T follicular helper cell (primary cell): ENCODE data around the gene PYCR2.
"Not testable (repeated sequence)": the region's sequence is repeated elsewhere in the genome, so short reads cannot be mapped to it uniquely, and the experiment has no call there.

Experiments
- DNase-seq: peaks from one replicate; pipeline ENCODE4 v3.0.0-alpha.2; 2020; ENCODE audit warnings: low read depth
- total RNA-seq, 2 experiments: gene quantifications; one replicate each; lab custom pipeline; 2026; lab: John Stamatoyannopoulos, UW

Gene PYCR2
- total RNA-seq, result 45.9 to 73.1 reads per million in 2 experiments

- peak; percentile 93 for DNase-seq
These were observed at the start of gene PYCR2 for GRCh38 chr1:225923692-225924555. Gene PYCR2 (minus strand): TSS chr1:225924250. CDS start chr1:225924110, 140 bp downstream.

GRCh38 chr1:225973158-225973557 is 49.1 kb upstream of the PYCR2 start:
- DNase-seq, result no peak

- no peak for DNase-seq
These were observed 48.5 kb upstream of the PYCR2 start for GRCh38 chr1:225972344-225973152.

GRCh38 chr1:225970592-225971157 is 46.6 kb upstream of the PYCR2 start:
- not testable (repeated sequence) for DNase-seq

- not testable (repeated sequence) for DNase-seq
These were observed 45.7 kb upstream of the PYCR2 start for GRCh38 chr1:225969751-225970150.

- DNase-seq, result no peak
These were observed 41.2 kb upstream of the PYCR2 start for GRCh38 chr1:225965231-225965630.

GRCh38 chr1:225963735-225964530 is 39.9 kb upstream of the PYCR2 start:
- no peak for DNase-seq

GRCh38 chr1:225962440-225962975 is 38.5 kb upstream of the PYCR2 start:
- DNase-seq, result peak; percentile 31

- DNase-seq, result no peak
These were observed 37.8 kb upstream of the PYCR2 start for GRCh38 chr1:225961659-225962439.

GRCh38 chr1:225958041-225958440 is 34.0 kb upstream of the PYCR2 start:
- no peak for DNase-seq

GRCh38 chr1:225954753-225955152 is 30.7 kb upstream of the PYCR2 start:
- DNase-seq, result no peak

- no peak for DNase-seq
These were observed 29.3 kb upstream of the PYCR2 start for GRCh38 chr1:225953315-225953714.

GRCh38 chr1:225950905-225951497 is 27.0 kb upstream of the PYCR2 start:
- no peak for DNase-seq

GRCh38 chr1:225949041-225949440 is 25.0 kb upstream of the PYCR2 start:
- no peak for DNase-seq

GRCh38 chr1:225946803-225947202 is 22.8 kb upstream of the PYCR2 start:
- no peak for DNase-seq

- DNase-seq, result no peak
These were observed 22.1 kb upstream of the PYCR2 start for GRCh38 chr1:225946082-225946620.

GRCh38 chr1:225945564-225945963 is 21.5 kb upstream of the PYCR2 start:
- no peak for DNase-seq

GRCh38 chr1:225944951-225945350 is 20.9 kb upstream of the PYCR2 start:
- no peak for DNase-seq

- no peak for DNase-seq
These were observed 20.3 kb upstream of the PYCR2 start for GRCh38 chr1:225944387-225944786.

- DNase-seq, result no peak
These were observed 19.5 kb upstream of the PYCR2 start for GRCh38 chr1:225943582-225943981.
